Endothelial cell of umbilical vein (primary cell): ENCODE results near the gene BIRC6.

Experiments used
- CTCF ChIP-seq, 2 donors: IDR thresholded peaks; 1 replicate in 1 of 2; 2 replicates in 1 of 2; pipeline ENCODE4 v1.5.1; 2011; ENCODE audit warnings: low read length in 2 of 2, mild to moderate bottlenecking in 2 of 2, moderate library complexity in 2 of 2, control low read depth in 1 of 2, inconsistent platforms in 1 of 2, low read depth in 1 of 2; ENCODE audit not compliant: insufficient read depth in 1 of 2; ENCODE audit errors: extremely low read depth in 1 of 2
- EZH2 ChIP-seq: IDR thresholded peaks from 2 replicates; pipeline ENCODE4 v1.6.1; 2012; ENCODE audit warnings: borderline replicate concordance, low read depth, mild to moderate bottlenecking, moderate library complexity, low read length, inconsistent platforms; ENCODE audit not compliant: severe bottlenecking
- FOS ChIP-seq: IDR thresholded peaks from 2 replicates; pipeline ENCODE4 v1.6.1; 2011; ENCODE audit warnings: mild to moderate bottlenecking, low read length, moderate library complexity, borderline replicate concordance; ENCODE audit not compliant: insufficient read depth
- GATA2 ChIP-seq: IDR thresholded peaks from 2 replicates; pipeline ENCODE4 v1.7.0; 2011; ENCODE audit warnings: low read depth, mild to moderate bottlenecking, moderate library complexity, mixed read lengths, low read length; ENCODE audit not compliant: insufficient read length, insufficient read depth
- JUN ChIP-seq: IDR thresholded peaks from 2 replicates; pipeline ENCODE4 v1.6.1; 2011; ENCODE audit warnings: borderline replicate concordance, low read depth; ENCODE audit not compliant: insufficient read length, insufficient read depth
- MAX ChIP-seq: IDR thresholded peaks from 2 replicates; pipeline ENCODE4 v1.6.1; 2011; ENCODE audit not compliant: insufficient read depth, insufficient read length
- MYC ChIP-seq: IDR thresholded peaks from one replicate; pipeline ENCODE4 v1.6.1; 2011; ENCODE audit warnings: mild to moderate bottlenecking, low read depth, low read length
- POLR2A ChIP-seq: IDR thresholded peaks from 2 replicates; pipeline ENCODE4 v1.6.1; 2012; ENCODE audit warnings: low read depth, mild to moderate bottlenecking, control low read depth, low read length
- POLR2AphosphoS5 ChIP-seq: IDR thresholded peaks from 2 replicates; pipeline ENCODE4 v1.6.1; 2012; ENCODE audit warnings: low read depth, mild to moderate bottlenecking, control low read depth, low read length, moderate library complexity; ENCODE audit not compliant: insufficient read depth

GRCh38 chr2:32446369-32446768 lies 89.5 kb downstream of the BIRC6 start:
- TF ChIP-seq CTCF (IDR thresholded peaks at IDR 0.05; ENCODE audit: extremely low read depth in 1 of 2, insufficient read depth in 1 of 2, low read depth in 1 of 2, low read length in 2 of 2) = no peak
- no peak for TF ChIP-seq EZH2
- TF ChIP-seq POLR2A = no peak
- TF ChIP-seq GATA2 = no peak
- no peak for TF ChIP-seq POLR2AphosphoS5
- no peak for TF ChIP-seq JUN
- no peak for TF ChIP-seq MAX
- no peak for TF ChIP-seq MYC
- no peak for TF ChIP-seq FOS
